ENCODE data around the gene FBXW5. TPM values are rescaled to one million over a fixed set of nuclear protein-coding genes. Genes with fewer than 3 reads are reported as not detected.

The FBXW5 gene, protein sequence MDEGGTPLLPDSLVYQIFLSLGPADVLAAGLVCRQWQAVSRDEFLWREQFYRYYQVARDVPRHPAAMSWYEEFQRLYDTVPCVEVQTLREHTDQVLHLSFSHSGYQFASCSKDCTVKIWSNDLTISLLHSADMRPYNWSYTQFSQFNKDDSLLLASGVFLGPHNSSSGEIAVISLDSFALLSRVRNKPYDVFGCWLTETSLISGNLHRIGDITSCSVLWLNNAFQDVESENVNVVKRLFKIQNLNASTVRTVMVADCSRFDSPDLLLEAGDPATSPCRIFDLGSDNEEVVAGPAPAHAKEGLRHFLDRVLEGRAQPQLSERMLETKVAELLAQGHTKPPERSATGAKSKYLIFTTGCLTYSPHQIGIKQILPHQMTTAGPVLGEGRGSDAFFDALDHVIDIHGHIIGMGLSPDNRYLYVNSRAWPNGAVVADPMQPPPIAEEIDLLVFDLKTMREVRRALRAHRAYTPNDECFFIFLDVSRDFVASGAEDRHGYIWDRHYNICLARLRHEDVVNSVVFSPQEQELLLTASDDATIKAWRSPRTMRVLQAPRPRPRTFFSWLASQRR
- 61.5 to 109 TPM (median 104 TPM) in 5 replicates for total RNA-seq (2022; extraction: Qiagen RNA extraction)

DNA sequence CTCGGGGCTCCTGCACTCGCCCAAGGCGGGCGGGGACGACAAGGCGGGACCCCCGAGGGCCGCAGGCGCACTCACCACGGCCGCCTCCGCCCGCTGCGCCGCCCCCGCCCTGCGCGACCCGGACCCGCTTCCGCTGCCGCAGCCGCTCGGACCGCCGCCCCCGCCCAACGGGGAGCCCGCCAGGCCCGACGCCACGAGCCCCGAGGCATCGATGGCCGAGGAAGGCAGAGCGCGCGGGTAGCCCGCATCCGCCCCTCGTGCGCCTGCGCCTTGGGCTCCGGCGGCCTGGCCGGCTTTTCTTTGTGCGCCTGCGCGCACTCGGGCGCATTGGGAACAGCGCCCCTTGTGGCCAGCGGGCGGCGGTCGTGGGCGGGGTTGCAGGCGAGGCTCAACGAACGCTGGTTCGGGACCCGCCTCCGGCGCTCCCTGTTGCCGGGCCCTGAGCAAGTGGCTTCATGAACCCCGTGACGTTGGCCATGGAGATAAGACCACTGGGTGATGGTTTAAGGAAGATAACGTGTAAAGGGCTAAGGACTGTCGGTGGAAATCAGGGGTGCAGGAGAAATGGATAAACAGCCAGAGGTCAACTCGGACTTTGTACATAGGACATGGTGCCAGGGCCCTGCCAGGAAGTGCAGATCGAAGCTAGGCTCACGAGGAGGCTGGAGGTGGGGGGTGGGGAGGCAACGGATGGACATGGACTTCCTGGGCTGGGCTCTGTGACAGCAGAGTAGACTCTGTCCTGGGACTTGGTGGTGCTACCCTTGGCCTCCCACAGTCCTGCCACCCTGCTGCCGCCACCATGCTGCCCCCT is at the start of gene FBXW5, which contains the start of gene C8G:
FBXW5 (minus strand) TSS at position 220 of the 814 bp plus-strand sequence. CDS start 655 bp downstream, outside the sequence.
C8G (plus strand) TSS at position 725 of the 814 bp plus-strand sequence; CDS start at position 803, 78 bp downstream.

DNA sequence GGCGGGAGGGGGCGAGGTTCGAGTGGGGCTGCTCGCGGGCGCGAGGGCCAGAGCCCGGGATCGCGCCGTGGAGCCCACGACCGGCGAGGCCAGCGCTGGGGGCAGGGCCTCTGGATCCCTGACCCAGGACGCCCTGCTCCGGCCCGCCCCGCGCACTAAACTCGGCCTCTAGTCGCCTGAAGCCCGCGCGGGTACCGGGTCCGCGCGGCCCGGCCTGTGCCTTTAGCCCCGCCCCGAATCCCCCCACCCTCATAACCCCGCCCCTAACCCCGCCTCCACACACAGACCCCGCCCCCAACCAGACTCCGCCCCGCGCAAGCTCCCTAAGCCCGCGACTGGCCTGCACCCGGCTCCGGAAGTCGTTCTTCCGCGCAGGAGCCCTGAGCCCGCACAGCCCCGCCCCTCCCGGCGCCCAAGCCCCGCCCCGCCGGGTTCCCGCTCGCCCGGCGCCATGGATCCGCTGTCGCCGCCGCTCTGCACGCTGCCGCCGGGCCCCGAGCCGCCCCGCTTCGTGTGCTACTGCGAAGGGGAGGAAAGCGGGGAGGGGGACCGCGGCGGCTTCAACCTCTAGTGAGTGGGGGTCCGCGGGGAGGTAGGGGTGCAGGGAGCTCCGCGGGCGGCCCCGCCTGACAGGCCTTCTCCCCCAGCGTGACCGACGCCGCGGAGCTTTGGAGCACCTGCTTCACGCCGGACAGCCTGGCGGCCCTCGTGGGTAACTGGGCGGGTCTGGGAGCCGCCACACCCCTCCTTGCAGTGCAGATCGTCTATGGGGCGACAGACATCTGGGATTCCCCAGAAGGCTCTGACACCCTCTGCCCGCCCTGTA is 47.7 kb upstream of the FBXW5 start, which contains the start of gene PAXX:
PAXX (plus strand) TSS at position 430 of the 826 bp plus-strand sequence; CDS start at position 452, 22 bp downstream.

DNA sequence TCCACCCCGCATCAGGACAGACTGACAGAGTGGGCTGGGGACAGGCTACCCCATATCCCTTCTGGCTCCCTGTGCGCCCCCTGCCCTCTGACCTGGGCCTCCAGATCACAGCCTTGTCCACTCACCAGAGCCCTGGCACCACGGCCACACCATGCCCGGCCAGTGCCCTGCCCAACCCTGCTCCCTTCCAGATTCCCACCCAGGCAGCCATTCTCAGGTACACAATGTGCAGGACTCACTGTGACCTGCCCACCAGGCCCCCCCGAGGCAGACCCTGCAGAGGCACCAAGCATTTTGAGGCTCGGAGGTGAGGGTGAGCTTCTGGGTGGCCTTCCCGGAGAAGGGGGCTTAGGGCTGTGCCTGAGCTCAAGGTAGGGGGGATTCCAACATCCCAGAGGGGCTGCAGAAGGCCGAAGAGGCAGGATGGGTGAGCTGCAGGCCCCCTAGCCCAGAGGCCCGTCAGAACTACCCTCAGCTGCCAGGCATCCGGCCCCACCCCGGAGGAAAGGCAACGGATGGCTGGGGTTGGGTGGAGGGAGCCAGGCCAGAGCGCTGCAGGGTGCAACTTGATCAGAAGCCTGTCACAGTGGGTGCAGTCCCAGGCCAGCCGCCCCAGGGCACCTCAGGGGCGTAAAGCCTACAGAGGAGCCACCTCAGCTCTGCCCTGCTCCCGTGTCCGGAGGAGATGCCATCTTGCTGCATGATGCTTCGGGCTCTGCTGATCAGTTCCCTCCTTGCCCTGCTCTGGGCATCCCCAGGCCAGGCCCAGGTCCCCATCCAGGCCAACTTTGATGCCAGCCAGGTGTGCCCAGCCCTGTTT is 37.9 kb upstream of the FBXW5 start, which contains the start of gene LCNL1:
LCNL1 (plus strand) TSS at position 762 of the 820 bp plus-strand sequence. CDS start 594 bp downstream, outside the sequence.

DNA sequence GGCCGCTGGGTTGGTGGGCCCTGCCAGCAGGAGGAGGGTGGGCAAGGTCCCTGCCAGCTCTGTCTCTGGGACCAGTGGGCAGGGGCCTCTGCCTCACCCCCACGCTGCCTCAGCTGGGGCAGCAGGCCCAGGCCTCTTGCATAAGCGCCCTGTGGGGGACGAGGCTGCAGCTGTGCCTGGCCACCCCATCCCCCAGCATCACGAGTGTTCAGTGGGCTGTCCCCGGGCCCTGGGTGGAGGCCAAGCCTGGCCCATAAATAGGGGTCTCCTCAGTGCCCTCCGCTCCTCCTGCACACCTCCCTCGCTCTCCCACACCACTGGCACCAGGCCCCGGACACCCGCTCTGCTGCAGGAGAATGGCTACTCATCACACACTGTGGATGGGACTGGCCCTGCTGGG is 32.7 kb upstream of the FBXW5 start, which contains the start of gene PTGDS:
PTGDS (plus strand) TSS at position 282 of the 400 bp plus-strand sequence; CDS start at position 357, 75 bp downstream.

DNA sequence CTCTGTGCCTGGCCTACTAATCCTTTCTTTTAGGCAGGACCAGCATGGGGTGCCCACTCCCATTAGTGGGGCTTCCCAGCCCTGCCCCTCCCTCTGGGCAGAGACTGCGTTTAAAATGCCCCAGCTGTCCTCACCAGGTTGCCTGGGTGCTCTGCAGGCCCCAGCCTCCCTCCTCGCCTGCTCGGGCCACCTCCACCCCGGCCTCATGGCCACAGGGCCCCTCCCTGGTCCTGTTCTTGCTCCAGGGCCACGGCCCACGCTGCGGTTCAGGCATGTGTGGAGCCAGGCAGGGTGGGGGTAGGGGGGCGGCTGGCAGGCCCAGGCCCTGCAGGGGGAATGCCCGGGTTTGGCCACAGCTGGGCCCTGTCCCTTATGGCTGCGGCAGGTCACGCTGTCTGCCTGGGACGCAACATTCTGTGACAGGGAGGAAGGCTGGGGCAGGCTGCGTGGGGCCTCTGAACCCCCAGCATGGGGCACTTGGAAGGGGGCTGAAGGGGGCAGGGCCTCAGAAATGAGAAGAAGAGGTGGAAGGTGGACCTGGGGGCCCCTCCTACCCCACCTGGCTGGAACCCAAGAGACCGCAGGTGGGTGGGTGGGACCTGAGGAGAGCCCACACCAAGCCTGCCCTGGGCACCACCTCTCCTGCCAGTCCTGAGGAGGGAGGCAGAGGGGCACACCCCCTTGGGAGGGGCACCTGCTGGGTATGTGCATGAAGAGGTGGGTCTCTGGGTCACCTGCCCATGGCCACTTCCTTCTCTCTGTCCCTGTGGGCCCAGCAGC is 7.2 kb upstream of the FBXW5 start, which contains the start of gene LCN12:
LCN12 (plus strand) TSS at position 733 of the 780 bp plus-strand sequence. CDS start 55 bp downstream, outside the sequence.

Other genes starting within 250 kb of the FBXW5 start
- gene DIPK1B, start 232.2 kb downstream of the FBXW5 start, total RNA-seq (2022; extraction: Qiagen RNA extraction) = 6.8 to 10.9 TPM (median 10.1 TPM) in 5 replicates
- not detected in 5 replicates for gene LCN10, start 201.8 kb downstream of the FBXW5 start, total RNA-seq (2022; extraction: Qiagen RNA extraction)
- gene LCN6, start 196.2 kb downstream of the FBXW5 start, total RNA-seq (2022; extraction: Qiagen RNA extraction) = not detected in 5 replicates
- gene LCN8, start 186.5 kb downstream of the FBXW5 start, total RNA-seq (2022; extraction: Qiagen RNA extraction) = not detected in 5 replicates
- 0.02 TPM in 1 of 5 replicates, not detected in the others for gene LCN15, start 180.2 kb downstream of the FBXW5 start, total RNA-seq (2022; extraction: Qiagen RNA extraction)
- 61.4 to 77.3 TPM (median 75.3 TPM) in 5 replicates for gene TMEM141, start 153.4 kb downstream of the FBXW5 start, total RNA-seq (2022; extraction: Qiagen RNA extraction)
- gene CCDC183, start 148.4 kb downstream of the FBXW5 start, total RNA-seq (2022; extraction: Qiagen RNA extraction) = 0.13 to 0.36 TPM (median 0.27 TPM) in 5 replicates
- 59.9 to 89.6 TPM (median 80.8 TPM) in 5 replicates for gene RABL6, start 136.8 kb downstream of the FBXW5 start, total RNA-seq (2022; extraction: Qiagen RNA extraction)
- gene AJM1, start 102.3 kb downstream of the FBXW5 start, total RNA-seq (2022; extraction: Qiagen RNA extraction) = 3.3 to 4.7 TPM (median 4.6 TPM) in 5 replicates
- 284 to 346 TPM (median 322 TPM) in 5 replicates for gene PHPT1, start 95.3 kb downstream of the FBXW5 start, total RNA-seq (2022; extraction: Qiagen RNA extraction)
- gene MAMDC4, start 92.4 kb downstream of the FBXW5 start, total RNA-seq (2022; extraction: Qiagen RNA extraction) = 1.7 to 6.8 TPM (median 5.1 TPM) in 5 replicates
- 433 to 512 TPM (median 473 TPM) in 5 replicates for gene EDF1, start 78.4 kb downstream of the FBXW5 start, total RNA-seq (2022; extraction: Qiagen RNA extraction)
- gene TRAF2, start 58.2 kb downstream of the FBXW5 start, total RNA-seq (2022; extraction: Qiagen RNA extraction) = 47.5 to 74.7 TPM (median 64.9 TPM) in 5 replicates
- 0.88 to 2.3 TPM (median 1.3 TPM) in 5 replicates for gene C8G, start 505 bp upstream of the FBXW5 start, total RNA-seq (2022; extraction: Qiagen RNA extraction)
- 0.48 to 1.5 TPM (median 1.5 TPM) in 5 replicates for gene LCN12, start 7.5 kb upstream of the FBXW5 start, total RNA-seq (2022; extraction: Qiagen RNA extraction)
- 0.16 to 0.81 TPM (median 0.57 TPM) in 5 replicates for gene PTGDS, start 32.8 kb upstream of the FBXW5 start, total RNA-seq (2022; extraction: Qiagen RNA extraction)
- gene LCNL1, start 38.3 kb upstream of the FBXW5 start, total RNA-seq (2022; extraction: Qiagen RNA extraction) = 0.03 to 0.06 TPM (median 0.05 TPM) in 4 of 5 replicates, not detected in the other
- 49.7 to 88.2 TPM (median 76.5 TPM) in 5 replicates for gene PAXX, start 47.7 kb upstream of the FBXW5 start, total RNA-seq (2022; extraction: Qiagen RNA extraction)
- gene CLIC3, start 51.8 kb upstream of the FBXW5 start, total RNA-seq (2022; extraction: Qiagen RNA extraction) = 2.7 to 4.5 TPM (median 3.8 TPM) in 5 replicates
- 20.4 to 30.4 TPM (median 27.8 TPM) in 5 replicates for gene ABCA2, start 83.5 kb upstream of the FBXW5 start, total RNA-seq (2022; extraction: Qiagen RNA extraction)
- gene FUT7, start 87.3 kb upstream of the FBXW5 start, total RNA-seq (2022; extraction: Qiagen RNA extraction) = 0.08 to 0.09 TPM in 2 of 5 replicates, not detected in the others
- 41.2 to 91.4 TPM (median 89.1 TPM) in 5 replicates for gene NPDC1, start 101.4 kb upstream of the FBXW5 start, total RNA-seq (2022; extraction: Qiagen RNA extraction)
- 0.63 to 1.4 TPM (median 0.95 TPM) in 5 replicates for gene ENTPD2, start 109.3 kb upstream of the FBXW5 start, total RNA-seq (2022; extraction: Qiagen RNA extraction)
- gene SAPCD2, start 125.8 kb upstream of the FBXW5 start, total RNA-seq (2022; extraction: Qiagen RNA extraction) = 15.2 to 28.2 TPM (median 25.3 TPM) in 5 replicates
- 9.5 to 17.0 TPM (median 12.6 TPM) in 5 replicates for gene UAP1L1, start 132.8 kb upstream of the FBXW5 start, total RNA-seq (2022; extraction: Qiagen RNA extraction)
- gene MAN1B1, start 142.2 kb upstream of the FBXW5 start, total RNA-seq (2022; extraction: Qiagen RNA extraction) = 42.2 to 55.4 TPM (median 51.2 TPM) in 5 replicates
- 72.4 to 138 TPM (median 129 TPM) in 5 replicates for gene DPP7, start 170.0 kb upstream of the FBXW5 start, total RNA-seq (2022; extraction: Qiagen RNA extraction)
- gene GRIN1, start 194.4 kb upstream of the FBXW5 start, total RNA-seq (2022; extraction: Qiagen RNA extraction) = 0.22 to 0.94 TPM (median 0.34 TPM) in 5 replicates
- 0.61 to 2.2 TPM (median 1.4 TPM) in 5 replicates for gene LRRC26, start 225.3 kb upstream of the FBXW5 start, total RNA-seq (2022; extraction: Qiagen RNA extraction)
- not detected in 5 replicates for gene TMEM210, start 227.3 kb upstream of the FBXW5 start, total RNA-seq (2022; extraction: Qiagen RNA extraction)
- gene ANAPC2, start 243.8 kb upstream of the FBXW5 start, total RNA-seq (2022; extraction: Qiagen RNA extraction) = 24.9 to 40.7 TPM (median 36.9 TPM) in 5 replicates
- gene SSNA1, start 243.9 kb upstream of the FBXW5 start, total RNA-seq (2022; extraction: Qiagen RNA extraction) = 102 to 161 TPM (median 150 TPM) in 5 replicates

Data from A549 treated with CORT108297 at 1 μM for 4 hours (cell line).